GM12874 (cell line): ENCODE results near the gene TNS1.

Source experiments
- CTCF ChIP-seq: IDR thresholded peaks from 2 replicates; pipeline ENCODE4 v1.5.1; 2011; ENCODE audit warnings: low read depth, mild to moderate bottlenecking, control low read depth, low read length, moderate library complexity; ENCODE audit not compliant: insufficient read depth

TNS1 gene

GRCh38 chr2:217979151-217979811, 23.5 kb downstream of the TNS1 start:
- no peak for TF ChIP-seq CTCF

- TF ChIP-seq CTCF = no peak
Observed at GRCh38 chr2:217978536-217979150, 24.2 kb downstream of the TNS1 start.

- no peak for TF ChIP-seq CTCF
Observed at GRCh38 chr2:217977840-217978535, 24.8 kb downstream of the TNS1 start.

GRCh38 chr2:217976301-217976700, 26.5 kb downstream of the TNS1 start:
- no peak for TF ChIP-seq CTCF

GRCh38 chr2:217975626-217976025, 27.2 kb downstream of the TNS1 start:
- TF ChIP-seq CTCF = no peak

DNA sequence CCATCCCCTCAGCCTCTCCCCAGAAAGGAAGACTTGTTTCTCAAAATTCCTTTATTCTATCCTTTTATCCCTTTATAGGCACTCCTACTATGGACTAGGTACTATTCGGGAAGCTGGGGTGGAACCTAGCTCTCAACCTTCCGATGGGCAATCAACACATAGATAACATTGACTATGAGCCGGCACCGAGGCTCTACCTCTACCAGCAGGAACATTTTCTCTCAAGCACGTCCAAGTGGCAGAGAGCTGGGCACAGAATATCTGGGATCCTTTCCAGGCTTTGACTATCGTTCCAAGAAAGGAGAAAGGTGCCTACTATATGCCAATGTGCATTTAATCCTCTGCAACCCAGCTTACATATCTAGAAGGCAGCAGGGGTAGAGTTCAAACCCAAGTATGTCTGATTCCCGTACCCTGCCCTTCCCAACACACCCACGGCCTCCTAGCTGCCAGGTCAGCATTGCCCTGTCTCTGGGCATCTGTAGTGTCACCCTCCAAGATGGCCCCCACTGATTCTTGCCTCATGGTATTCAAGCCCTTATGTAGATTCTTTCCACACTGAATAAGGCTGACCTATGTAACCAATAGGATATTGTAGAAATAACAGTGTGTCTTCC, 28.3 kb downstream of the TNS1 start:
- TF ChIP-seq CTCF = no peak
